Mesothelial cell of epicardium (in vitro differentiated cells): Measurements from ENCODE around the gene GPR61. TPM values are rescaled to one million over a fixed set of nuclear protein-coding genes. Genes with fewer than 3 reads are reported as not detected.

Experiments used
- DNase-seq, 2 experiments: peaks; one replicate each; pipeline ENCODE4 v3.0.0; 2021; ENCODE audit warnings: low spot score in 2 of 2; ENCODE audit not compliant: unreplicated experiment in 2 of 2
- H3K27ac Mint-ChIP-seq: 2 replicates; pipeline ENCODE4 v1.8.0; 2021; ENCODE audit warnings: mixed read lengths
- H3K27me3 Mint-ChIP-seq: 2 replicates; pipeline ENCODE4 v1.8.0; 2021; ENCODE audit warnings: low read depth, mixed read lengths
- H3K36me3 Mint-ChIP-seq: 2 replicates; pipeline ENCODE4 v1.8.0; 2021; ENCODE audit warnings: mixed read lengths
- H3K4me1 Mint-ChIP-seq: 2 replicates; pipeline ENCODE4 v1.8.0; 2021; ENCODE audit warnings: mixed read lengths
- H3K4me3 Mint-ChIP-seq: 2 replicates; pipeline ENCODE4 v1.8.0; 2021; ENCODE audit warnings: mild to moderate bottlenecking, moderate library complexity, mixed read lengths
- H3K9me3 Mint-ChIP-seq: 2 replicates; pipeline ENCODE4 v1.8.0; 2021; ENCODE audit warnings: mixed read lengths
- total RNA-seq: library from RNA; stranded (reverse); gene quantifications from 3 replicates; pipeline ENCODE4 v1.2.1, GENCODE V29; 2021
- TF ChIP-seq, protein P1 (sequence below): fragments of 200-600 bp; sonication (generic); IDR thresholded peaks from one replicate; pipeline ENCODE4 v1.5.0; 2021; ENCODE audit warnings: antibody characterized with exemption; ENCODE audit not compliant: unreplicated experiment

GPR61 gene
- total RNA-seq, 1 donor from 2014 or later: not detected

- peaks cover 3% of the 10 kb centered on the region for H3K4me1 Mint-ChIP-seq
- DNase-seq: no peak
- H3K27me3 Mint-ChIP-seq: peaks cover 40% of the 10 kb centered on the region
- H3K9me3 Mint-ChIP-seq: no peaks in the 10 kb centered on the region
- H3K36me3 Mint-ChIP-seq: no peaks in the 10 kb centered on the region
- TF ChIP-seq, protein P1, sequence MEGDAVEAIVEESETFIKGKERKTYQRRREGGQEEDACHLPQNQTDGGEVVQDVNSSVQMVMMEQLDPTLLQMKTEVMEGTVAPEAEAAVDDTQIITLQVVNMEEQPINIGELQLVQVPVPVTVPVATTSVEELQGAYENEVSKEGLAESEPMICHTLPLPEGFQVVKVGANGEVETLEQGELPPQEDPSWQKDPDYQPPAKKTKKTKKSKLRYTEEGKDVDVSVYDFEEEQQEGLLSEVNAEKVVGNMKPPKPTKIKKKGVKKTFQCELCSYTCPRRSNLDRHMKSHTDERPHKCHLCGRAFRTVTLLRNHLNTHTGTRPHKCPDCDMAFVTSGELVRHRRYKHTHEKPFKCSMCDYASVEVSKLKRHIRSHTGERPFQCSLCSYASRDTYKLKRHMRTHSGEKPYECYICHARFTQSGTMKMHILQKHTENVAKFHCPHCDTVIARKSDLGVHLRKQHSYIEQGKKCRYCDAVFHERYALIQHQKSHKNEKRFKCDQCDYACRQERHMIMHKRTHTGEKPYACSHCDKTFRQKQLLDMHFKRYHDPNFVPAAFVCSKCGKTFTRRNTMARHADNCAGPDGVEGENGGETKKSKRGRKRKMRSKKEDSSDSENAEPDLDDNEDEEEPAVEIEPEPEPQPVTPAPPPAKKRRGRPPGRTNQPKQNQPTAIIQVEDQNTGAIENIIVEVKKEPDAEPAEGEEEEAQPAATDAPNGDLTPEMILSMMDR: no peak
- H3K27ac Mint-ChIP-seq: no peak overlapping the region
- no peak overlapping the region for H3K4me3 Mint-ChIP-seq
These were observed 1.4 kb downstream of the GPR61 start for GRCh38 chr1:109541102-109541501.

DNA sequence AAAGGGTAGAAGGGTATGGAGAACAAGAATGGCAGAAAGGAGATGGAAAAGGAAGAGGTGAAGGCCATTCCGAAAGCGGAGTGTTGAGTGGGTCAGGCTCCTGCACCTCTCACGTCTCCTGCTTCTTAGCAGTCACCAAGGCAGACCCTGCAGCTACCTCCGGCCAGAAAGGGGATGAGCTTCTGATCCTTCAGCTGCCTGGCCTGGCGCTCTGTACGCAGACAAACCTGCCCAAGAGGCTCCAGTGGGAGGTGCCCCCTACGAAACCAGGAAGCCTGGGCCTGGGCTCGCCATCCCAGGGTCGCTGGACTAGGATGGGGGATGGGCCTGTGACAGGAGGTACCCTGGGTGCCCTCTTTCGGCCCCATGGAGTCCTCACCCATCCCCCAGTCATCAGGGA, 3.0 kb downstream of the GPR61 start:
- peaks cover 19% of the 10 kb centered on the region for H3K4me1 Mint-ChIP-seq
- no peaks in the 10 kb centered on the region for H3K9me3 Mint-ChIP-seq
- no peak overlapping the region for H3K27ac Mint-ChIP-seq
- no peak for DNase-seq
- no peaks in the 10 kb centered on the region for H3K36me3 Mint-ChIP-seq
- TF ChIP-seq, protein P1: no peak
- peaks cover 40% of the 10 kb centered on the region for H3K27me3 Mint-ChIP-seq
- no peak overlapping the region for H3K4me3 Mint-ChIP-seq

GRCh38 chr1:109543283-109543987, 3.8 kb downstream of the GPR61 start:
- TF ChIP-seq, protein P1: no peak
- peaks cover 40% of the 10 kb centered on the region for H3K27me3 Mint-ChIP-seq
- DNase-seq: no peak
- no peak overlapping the region for H3K4me3 Mint-ChIP-seq
- H3K4me1 Mint-ChIP-seq: peaks cover 22% of the 10 kb centered on the region
- H3K36me3 Mint-ChIP-seq: no peaks in the 10 kb centered on the region
- no peak overlapping the region for H3K27ac Mint-ChIP-seq
- no peaks in the 10 kb centered on the region for H3K9me3 Mint-ChIP-seq

GRCh38 chr1:109543988-109544735, 4.5 kb downstream of the GPR61 start:
- Mint-ChIP-seq H3K9me3 (no peaks in the 10 kb centered on the region), H3K36me3 (no peaks in the 10 kb centered on the region), H3K27ac (no peak overlapping the region), H3K4me1 (peaks cover 25% of the 10 kb centered on the region), H3K27me3 (peaks cover 35% of the 10 kb centered on the region), H3K4me3 (no peak overlapping the region)
- no peak for DNase-seq
- TF ChIP-seq, protein P1: no peak

DNA sequence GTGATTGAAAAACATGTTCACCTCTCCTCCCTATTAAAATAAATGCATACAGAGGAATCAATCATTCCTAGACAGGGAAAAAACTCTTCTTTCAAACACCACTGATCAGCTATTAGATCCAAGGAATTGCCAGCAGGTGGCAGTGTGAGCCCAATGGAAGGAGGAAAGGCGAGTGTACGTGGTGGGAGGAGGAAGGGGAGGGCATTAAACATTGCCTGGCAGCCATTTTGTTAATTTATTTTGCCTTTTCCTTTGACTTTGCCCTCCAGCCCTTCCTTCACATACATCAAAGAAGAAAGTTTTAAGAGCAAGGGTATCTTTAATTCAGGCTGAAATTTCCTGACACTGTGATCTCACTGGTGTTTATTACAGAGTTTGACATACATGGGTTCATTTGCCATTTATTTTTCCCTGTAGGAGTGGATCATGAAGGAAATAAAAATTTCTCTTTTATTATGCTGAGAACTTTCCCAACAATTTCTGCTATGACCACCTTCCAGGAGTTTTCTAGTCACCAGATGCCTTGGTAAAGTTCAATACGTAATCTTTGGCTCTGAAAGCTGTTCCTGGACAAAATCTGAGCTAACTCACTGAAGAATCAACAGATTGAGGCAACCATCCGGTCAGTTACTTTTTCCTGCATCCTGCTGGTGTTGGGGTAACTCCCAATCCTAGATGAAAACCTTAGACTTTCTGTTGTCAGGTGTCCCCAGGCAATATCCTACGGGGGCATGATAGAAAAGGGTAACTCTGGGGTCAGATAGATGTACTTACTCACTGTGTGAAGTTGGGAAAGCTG, 6.8 kb downstream of the GPR61 start:
- peaks cover 16% of the 10 kb centered on the region for H3K27me3 Mint-ChIP-seq
- peaks cover 1% of the 10 kb centered on the region for H3K36me3 Mint-ChIP-seq
- TF ChIP-seq, protein P1: peak; percentile 82
- H3K9me3 Mint-ChIP-seq: no peaks in the 10 kb centered on the region
- DNase-seq: peak; percentile 69 to 88
- peaks cover 38% of the 10 kb centered on the region for H3K4me1 Mint-ChIP-seq
- H3K27ac Mint-ChIP-seq: peak overlapping the region; percentile 100
- peak overlapping the region; percentile 97 for H3K4me3 Mint-ChIP-seq
